ENCODE measurements around the gene KRTAP10-1. TPM values are rescaled to one million over a fixed set of nuclear protein-coding genes. Genes with fewer than 3 reads are reported as not detected.
"Not testable (repeated sequence)": the region's sequence is repeated elsewhere in the genome, so short reads cannot be mapped to it uniquely, and the experiment has no call there.

KRTAP10-1 gene
- total RNA-seq, 1 donor from 2014 or later, result not detected

DNA sequence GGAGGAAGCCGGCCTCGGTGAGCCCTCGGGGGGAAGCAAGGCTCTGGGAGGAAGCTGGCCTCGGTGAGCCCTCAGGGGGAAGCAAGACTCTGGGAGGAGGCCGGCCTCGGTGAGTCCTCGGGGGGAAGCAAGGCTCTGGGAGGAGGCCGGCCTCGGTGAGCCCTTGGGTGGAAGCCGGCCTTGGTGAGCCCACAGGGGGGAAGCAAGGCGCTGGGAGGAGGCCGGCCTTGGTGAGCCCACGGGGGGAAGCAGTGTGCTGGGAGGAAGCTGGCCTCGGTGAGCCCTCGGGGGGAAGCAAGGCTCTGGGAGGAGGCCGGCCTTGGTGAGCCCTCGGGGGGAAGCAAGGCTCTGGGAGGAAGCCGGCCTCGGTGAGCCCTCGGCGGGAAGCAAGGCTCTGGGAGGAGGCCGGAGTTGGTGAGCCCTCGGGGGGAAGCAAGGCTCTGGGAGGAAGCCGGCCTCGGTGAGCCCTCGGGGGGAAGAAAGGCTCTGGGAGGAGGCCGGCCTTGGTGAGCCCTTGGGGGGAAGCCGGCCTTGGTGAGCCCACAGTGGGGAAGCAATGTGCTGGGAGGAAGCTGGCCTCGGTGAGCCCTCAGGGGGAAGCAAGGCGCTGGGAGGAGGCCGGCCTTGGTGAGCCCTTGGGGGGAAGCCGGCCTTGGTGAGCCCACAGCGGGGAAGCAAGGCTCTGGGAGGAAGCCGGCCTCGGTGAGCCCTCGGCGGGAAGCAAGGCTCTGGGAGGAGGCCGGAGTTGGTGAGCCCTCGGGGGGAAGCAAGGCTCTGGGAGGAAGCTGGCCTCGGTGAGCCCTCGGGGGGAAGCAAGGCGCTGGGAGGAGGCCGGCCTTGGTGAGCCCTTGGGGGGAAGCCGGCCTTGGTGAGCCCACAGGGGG is 36.7 kb downstream of the KRTAP10-1 start:
- not testable (repeated sequence) for DNase-seq (ENCODE audit: low read depth in 2 of 2)

DNA sequence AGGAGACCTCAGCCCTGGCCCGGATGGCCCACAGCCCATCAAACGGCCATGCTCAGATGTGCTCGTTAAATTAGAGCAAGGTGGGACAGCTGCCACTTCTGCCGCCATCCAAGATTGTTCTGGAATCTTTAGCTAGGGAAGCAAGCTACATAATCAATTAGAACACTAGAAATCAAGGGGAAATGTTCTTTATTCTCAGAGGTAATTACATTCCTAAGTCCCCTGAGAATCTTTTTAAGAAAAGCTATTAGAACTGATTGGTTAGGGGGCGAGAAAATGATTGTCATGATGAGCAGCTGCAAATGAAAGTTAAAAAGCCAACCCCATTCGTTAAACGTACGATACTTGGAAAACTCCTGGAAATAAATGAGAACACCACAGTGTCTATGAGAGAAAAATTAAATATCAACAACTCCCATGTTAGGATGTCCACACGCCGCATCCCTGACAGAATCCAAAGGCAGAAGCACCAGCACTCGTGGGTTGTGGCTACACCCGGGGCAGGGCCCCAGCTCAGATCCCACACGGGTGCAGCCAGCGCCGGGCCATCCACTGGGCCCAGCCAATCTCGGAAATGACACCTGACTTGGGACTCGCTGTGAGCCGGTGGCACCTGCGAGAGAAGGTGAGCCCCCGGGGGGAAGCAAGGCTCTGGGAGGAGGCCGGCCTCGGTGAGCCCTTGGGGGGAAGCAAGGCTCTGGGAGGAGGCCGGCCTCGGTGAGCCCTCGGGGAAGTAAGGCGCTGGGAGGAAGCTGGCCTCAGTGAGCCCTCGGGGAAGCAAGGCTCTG is 37.6 kb downstream of the KRTAP10-1 start:
- DNase-seq (ENCODE audit: low read depth in 2 of 2), result no peak

DNA sequence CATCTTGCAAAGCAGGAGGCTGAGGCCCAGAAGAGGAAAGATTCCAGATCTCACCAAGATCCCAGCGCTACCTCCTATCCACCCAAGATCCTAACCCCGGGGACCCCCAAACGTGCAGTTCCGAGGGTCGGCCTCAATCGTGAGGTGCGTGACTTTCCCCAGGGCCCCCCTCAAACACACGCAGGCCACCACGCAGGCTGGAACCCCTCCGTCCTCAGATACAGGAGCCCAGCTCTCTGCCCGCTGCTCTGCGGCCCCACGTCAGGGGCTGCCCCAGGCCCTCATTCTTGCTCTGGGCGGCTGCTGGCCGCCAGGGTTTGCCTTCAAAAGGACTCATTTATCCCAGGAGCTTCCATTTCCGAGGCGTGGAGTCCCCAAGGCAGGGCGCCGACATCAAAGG is 39.9 kb downstream of the KRTAP10-1 start:
- no peak for DNase-seq (ENCODE audit: low read depth in 2 of 2)

DNA sequence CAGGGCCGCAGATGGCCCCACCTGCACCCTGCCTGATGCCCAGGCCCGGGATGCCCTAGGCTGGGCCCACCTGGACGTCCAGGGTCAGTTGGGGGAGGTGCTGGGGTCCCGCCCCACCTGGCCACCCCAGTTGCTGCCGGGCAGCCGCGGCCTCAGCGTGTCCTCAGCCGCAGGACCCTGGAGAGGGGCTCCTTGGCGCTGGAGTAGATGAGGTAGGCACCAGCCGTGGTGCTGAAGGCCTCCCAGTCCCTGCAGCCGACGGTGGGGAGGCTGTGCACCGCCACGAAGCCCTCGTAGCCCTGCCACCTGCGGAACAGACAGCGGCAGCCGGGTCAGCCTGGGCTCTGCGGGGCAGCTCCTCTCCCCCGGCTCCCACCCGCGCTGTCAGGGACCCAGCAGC is 40.4 kb downstream of the KRTAP10-1 start:
- no peak for DNase-seq (ENCODE audit: low read depth in 2 of 2)

DNA sequence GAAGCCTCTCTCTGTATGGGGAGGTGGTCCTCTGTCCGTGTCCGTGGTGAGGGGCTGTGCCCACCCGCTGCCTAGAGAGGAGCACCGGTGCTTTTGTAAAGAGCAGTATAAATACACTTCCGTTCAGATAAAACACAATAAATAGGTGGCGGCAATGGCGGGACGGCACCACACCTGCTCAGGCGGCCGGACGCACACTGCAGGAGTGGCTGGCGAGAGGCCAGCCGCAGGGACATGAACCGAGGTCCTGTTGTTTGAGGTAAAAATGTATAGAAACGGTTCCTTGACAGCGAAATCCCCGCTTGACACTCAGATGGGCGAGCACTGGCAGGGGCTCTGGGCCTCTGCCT is 40.8 kb downstream of the KRTAP10-1 start:
- DNase-seq (ENCODE audit: low read depth in 2 of 2), result no peak

DNA sequence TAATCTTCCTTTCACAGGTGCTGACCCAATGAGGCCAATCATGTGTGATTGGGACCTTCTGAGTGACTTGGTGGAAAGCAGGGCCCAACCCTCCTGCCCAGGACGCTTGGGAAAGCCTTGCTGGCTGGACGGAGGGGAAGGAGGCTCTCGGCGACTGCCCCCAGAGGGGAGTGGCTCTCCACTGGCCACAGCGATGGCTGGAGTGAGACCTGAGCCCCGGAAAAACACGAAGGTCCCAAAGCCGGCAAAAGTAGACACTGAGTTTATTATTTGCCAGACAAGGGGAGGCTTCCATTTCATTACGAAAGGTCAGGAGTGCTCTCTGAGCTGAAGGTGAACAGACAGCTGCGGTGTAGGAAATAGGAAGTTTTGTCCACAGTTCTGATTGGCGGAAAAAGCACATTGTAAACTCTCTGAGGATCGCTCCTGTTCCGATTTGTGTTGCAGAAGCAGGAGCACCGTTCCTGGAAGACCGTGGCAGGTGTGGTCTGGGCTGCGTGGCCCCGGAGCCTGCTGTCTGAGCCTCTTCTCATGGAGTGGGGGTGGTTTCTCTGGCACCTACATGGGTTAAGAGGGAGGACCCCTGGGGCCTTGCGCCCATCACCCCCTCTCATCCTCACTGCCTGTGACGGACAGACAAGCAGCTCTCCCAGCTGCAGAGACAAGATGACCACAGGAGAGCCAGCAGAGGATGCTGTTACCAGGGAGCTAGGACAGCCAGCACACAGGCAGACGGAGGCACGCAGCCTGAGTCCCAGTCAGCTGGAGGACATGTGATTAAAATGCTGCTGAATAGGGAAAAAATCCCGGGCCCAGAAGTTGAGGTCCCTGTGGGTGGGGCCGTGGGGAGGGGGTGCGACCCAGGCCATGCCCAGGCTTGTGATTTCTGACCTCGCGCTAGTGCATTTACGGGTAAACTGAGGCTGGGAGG is 41.5 kb downstream of the KRTAP10-1 start:
- DNase-seq (ENCODE audit: low read depth in 2 of 2), result no peak

DNA sequence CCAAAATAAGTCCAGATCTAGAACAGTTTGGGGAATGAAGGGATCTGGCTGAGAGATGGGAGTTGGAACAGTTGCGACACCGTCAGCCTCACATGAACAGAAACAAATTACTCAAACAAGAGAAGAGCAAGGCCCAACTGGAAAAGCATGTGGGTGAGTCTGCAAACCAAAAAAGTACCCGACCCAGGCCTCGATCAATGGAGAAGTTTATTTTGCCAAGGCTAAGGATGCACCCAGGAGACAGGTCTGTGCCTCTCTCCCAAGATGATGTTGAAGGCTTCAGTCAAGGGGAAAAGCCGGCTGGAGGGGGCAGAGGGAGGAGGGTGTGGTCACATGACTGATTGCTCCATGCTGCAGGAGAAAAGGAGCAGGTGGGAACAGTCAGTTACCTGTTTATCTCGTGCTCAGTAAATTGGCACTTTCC is 42.3 kb downstream of the KRTAP10-1 start:
- no peak for DNase-seq (ENCODE audit: low read depth in 2 of 2)

DNA sequence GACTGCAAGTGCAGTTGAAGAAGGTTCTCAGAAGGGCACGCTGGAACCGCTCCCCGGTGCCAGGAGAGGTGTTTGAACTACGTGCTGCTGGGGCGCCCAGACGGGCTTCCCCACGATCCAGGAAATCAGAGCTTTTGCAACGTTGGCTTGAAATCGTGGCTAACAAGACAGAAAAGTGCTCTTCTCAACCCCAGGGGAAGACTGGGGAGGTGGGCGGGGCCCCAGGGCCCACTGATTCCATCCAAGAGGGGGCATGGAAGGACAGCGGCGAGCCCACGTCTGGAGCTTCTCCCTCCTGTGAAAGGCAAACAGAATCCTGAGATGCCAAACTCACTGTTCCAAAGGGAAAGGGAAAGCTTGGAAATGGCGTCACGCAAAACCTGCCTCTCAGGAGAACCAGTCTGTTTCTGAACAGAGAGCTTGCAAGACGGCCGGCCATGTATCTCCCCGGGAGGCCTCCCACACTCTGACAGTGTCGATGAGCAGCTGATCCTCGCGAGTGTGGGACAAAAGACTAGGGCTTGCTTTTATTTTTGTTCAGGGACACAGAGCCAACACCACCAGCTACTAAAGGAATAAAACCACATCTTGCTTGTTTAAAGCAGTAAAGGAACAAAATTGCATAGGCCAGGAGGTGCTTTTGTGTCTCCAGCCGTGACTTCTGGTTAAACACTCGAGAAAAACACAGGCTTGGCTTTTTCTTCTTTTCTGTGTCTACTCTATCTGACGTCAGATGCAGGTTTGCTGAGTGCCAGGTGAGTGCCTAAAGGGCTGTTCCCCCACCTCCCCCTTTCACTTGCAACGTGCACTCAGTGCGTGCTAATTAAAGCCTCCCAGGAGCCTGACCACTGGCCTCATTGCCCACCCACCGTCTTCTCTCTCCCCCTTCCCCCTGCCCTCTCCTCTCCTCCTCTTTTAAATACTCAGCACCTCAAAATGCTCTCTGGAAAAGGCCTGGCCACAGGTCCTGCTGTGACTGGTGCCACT is 43.1 kb downstream of the KRTAP10-1 start:
- DNase-seq (ENCODE audit: low read depth in 2 of 2), result no peak

DNA sequence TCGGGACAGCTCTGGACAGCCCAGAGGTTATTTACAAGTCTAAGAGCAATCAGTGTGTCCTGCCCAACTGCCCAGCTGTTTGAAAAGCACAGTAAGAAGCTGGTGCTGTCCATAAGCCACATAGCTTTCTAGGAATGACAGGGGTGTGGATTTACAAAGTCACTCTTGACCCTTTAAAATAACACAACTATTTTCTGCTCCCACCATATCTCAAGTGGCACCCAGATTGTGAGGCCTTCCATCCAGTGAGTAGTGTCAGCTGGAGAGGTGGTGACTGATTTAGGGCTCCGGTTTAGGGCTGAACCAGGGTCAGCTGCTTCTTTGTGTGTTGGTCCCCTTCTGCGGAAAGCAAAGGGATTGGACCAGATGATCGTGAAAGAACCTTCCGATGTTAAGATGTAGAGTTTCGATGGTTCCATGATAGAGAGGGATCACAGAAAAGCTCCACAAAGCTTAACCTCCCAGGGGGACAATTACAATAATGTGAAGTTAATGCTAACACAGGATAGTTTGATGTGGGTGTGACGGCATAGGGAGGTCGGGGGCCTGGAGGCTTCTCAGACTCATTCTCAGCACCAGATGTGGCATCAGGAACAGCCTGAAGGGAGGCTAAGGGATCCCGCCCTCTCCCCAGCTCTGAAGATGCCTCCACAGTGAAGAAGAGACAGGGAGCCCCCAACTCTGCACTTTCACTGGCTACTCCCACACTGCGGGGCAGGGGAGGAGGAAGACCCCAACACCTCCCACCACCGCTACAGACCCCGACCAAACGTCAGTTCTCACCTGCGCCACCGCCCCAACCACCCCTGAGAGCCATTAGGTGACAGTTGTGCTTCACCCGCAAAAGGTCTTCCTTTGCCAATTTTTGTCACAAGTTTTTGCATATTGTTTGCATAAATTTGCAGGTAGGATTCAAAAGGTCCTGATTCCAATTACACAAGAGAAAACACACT is 44.1 kb downstream of the KRTAP10-1 start:
- DNase-seq (ENCODE audit: low read depth in 2 of 2), result no peak

DNA sequence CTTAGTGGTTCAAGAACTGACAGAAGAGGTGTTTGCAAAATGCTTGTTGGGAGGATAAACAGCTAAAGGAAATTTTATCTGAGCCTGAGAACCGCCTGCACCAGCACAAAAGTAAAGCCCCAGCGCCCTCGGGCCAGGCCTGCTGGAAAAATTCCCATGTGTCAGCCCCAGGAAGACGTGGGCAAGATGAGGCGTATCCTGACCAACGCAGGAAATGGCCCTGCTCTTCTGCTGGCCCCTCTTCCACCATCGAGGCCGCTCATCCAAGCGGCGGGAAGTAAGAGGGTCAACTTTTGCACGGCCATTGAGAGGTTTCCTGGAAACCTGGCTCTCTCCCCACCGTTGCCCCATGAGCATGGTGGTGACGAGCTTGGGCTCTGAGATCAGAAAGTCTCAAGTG is 45.0 kb downstream of the KRTAP10-1 start:
- DNase-seq (ENCODE audit: low read depth in 2 of 2), result no peak

DNA sequence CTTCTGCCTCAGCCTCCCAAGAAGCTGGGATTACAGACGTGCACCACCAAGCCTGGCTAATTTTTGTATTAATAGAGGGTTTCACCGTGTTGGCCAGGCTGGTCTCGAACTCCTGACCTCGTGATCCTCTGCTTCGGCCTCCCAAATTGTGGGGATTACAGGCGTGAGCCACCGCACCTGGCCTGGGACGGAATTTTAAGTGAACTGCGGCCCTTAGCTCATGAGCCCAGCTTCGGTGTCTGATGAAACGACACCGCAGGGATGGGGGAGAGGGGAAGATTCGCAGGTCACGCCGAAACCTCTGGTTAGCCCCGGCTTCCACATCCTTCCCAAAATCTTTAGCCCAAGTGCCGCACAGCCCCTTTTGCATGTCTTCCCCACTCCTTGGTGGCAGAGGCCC is 45.6 kb downstream of the KRTAP10-1 start:
- DNase-seq (ENCODE audit: low read depth in 2 of 2), result no peak

DNA sequence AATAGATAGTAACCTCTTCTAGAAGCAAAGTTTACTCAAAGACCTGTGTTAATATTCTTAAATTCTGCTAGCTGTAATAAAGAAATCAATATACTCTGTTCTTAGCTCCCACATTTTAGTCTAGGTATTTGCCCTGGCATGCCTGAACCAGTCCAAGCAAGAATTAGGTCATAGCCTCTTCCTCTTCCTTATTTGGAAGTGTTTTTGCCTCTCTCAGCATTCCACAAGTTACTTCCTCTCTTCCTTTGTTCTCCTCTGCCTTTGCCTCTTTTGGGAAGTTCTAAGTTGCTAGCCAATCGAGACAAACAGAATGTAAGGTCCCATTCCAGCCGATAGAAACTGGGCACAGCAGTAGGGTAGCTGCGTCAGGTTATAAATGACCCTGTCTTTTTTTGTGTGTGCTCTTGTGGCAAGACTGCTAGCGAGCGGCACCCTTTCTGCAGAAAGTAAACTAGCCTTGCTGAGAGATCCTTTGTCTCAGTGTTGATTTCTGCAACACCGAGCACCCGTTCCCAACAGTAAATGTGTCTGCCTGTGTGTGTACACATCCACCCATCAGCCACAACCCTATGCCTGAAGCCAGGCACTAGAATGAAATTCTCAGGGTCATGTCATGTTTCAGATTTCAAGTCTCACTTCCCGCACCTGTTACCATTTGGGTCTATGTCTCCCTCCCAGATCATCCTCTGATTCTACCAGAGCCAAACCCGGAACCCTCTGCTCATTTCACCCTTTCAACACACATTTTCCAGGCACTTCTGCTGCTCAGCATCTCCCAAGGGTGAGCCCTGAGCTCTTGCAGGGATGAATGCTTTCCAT is 47.2 kb downstream of the KRTAP10-1 start:
- DNase-seq (ENCODE audit: low read depth in 2 of 2), result no peak

DNA sequence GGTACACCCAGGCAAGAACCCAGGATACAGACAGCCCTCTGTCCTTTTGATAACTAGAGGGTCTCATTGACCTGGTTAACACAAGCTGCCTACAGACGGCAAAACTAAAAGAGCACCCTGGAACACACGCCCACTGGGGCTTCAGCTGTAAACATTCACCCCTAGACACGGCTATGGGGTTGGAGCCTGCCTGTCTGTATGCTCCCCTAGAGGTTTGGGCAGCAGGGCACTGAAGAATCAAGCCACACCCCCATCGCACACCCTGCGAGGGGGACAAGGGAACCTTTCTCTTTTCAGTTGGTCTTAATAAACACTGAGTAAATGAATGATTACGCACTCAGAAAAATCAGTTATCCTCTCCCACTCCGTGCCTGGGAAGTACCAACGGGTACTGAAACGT is 49.2 kb downstream of the KRTAP10-1 start:
- no peak for DNase-seq (ENCODE audit: low read depth in 2 of 2)

DNA sequence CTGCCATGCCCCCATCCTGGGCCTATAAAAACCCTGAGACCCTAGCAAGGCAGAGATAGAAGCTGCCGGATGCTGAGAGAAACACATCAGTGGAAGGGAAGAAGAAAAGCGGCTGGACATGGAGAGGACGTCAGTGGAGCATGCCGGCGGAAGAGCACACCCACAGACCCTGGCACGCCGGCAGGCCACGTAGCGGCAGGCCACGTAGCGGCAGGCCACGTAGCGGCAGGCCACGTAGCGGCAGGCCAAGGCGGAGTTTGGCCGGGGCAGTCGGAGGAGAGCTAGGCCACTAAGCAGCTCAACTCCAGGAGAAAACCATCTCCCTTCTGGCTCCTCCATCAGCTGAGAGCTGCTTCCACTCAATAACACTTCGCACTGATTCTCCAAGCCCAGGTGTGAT is 49.6 kb downstream of the KRTAP10-1 start:
- no peak for DNase-seq (ENCODE audit: low read depth in 2 of 2)

DNA sequence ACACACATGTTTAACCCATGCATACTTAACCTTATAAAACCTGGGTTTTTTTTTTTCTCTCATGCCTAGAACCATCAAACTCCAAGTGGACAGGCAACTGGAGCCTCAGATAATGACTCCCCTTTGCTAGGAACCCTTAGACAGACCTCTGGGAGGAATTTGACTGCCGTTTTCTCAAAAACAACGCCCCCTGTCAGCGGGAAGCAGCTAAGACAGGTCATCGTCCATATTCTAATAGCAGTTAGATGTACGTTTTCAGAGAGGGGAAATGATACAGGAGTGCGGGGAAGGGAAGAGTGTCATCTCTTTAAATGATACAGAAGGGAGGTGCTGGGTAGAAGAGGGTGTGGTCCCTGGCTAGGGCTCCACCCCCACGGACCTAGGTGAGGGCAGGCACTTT is 50.0 kb downstream of the KRTAP10-1 start:
- no peak for DNase-seq (ENCODE audit: low read depth in 2 of 2)

All from dermis microvascular lymphatic vessel endothelial cell (primary cell).